DMS 273 (cell line): ENCODE data around the gene WNT9A.

Experiments used
- DNase-seq: peaks from one replicate; lab custom pipeline; 2025; ENCODE audit not compliant: unreplicated experiment; lab: John Stamatoyannopoulos, UW

The WNT9A gene

GRCh38 chr1:227942021-227942715 lies 5.6 kb downstream of the WNT9A start:
- DNase-seq = peak; percentile 63

DNA sequence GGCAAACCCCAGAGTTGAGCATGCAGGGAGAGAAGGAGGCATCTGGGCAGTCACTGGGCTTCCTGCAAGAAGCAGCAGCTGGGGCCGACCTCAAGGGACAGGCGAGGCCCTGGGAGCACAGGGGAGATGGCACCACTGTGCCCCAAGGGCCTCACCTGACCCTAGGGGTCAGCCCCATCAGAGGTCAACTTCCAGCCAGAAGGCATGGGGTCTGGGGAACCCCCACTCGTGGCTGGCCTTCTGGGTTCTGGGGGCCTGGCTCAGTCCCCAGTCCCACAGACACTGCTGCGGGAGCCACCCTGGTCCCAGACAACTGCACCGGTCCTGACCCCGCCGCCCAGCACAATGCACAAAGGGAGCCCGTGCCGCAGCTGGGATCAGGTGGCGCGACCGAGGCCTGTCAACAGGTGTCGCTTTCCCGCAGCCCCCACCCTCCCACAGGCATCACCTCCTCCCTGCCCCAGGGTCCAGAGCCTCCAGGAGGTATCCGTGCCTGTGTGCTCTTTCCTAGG lies 6.2 kb downstream of the WNT9A start:
- no peak for DNase-seq

DNA sequence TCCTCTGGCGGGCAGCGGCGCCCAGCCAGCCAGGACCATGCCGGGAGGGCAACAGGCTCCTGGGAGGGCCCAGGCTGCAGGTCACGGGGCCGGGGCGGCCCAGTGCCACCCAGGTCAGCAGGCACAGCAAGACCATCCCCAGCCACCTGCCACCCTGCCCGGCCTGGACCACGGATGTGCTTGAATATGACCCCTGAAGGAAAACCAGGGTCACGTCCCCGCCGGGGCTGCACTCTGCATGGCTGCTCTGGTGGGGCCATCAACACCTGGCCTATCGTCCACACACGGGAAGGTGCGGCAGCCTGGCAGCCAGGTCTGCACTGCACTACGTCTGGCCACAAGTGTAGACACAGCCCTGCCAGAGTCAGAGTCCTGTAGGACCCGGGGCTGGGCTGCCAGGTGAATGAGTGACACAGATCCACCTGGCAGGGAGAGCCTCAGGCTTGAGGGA lies 6.9 kb downstream of the WNT9A start:
- no peak for DNase-seq

DNA sequence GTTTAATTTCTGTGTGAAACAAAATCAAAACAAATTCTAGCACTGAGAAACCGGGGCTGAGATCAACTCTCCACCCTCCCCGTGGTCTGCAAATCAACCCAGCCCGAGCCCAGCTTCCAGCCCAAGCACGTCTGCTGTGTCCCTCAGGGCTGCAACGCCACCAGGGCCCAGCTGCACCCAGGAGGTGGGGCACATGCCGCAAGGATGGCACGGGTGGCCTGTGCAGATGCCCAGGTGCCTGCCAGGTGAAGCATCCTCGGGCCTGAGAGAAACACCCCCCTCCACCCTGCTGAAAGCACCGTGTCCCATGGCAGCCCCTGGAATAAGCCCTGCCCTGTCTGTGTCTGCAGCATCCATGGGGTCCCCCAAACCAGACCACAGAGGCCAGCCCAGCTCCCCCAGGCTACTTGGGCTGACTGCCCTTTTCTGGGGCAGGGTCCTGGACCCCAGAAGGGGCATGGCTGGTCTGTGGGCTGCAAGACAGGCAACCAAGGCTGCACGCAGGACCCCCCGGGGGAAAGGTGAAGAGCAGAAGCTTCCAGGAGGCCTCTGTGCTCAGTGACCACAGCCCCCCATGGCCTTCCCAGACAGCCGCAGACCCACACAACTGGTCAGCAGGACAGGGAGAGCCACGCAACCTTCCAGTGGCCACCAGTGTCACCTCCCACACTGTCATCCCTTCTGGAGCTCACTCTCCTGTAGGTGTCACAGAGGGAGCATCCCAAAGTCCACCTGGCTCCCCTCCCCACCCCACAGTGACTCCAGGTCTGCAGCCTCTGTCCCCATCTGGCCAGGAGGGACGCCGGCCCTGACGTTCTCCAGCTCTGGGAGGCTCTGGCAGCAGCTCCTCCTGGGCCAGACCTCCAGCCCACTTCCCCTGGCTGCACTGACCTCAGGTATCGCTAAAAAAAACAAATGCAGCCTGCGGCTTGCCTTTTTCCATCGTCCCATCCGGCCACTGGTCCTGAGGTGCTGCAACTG lies 7.7 kb downstream of the WNT9A start:
- DNase-seq = no peak

DNA sequence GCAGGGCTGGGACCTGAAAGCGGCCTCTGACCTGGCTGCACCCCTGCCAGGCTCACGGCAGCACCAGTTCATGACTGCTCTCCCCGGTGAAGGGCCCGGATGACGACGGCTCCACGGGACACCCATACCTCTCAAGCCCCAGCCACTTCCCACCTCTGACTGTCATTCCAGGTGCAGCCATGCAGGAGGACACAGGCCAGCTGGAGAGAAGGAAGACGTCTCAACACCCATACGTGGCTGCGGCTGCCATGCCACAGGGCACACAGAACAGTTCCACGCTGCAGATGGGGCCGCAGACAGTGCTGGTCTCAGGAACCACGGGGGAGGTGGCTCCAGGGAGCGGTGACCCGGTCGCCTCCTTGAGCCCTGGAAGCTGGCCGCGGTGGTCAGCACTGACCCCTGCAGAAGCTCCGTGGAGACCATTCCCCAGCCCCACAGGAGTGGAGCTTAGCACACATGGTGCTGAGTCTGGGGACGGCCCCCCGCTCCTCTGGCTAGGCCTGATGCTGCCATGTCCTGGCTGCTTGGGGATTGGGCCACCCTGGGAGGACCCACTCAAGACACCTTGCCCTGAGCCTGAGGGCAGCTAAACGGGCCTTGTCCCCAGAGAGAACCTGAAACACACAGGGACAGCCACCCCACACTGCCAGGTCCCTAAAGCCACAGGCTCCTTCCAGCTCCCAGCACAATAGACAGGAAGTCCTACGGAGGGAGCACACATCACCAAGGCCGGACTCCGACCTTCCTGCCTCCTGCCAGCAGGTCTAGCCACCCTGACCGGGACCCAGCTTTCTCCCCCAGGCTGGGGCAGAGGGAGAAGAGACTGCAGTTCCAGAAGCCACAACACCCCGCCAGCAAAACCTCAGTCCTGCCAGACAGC lies 8.6 kb downstream of the WNT9A start:
- no peak for DNase-seq

- no peak for DNase-seq
These were observed 9.5 kb downstream of the WNT9A start for GRCh38 chr1:227938276-227938675.

DNA sequence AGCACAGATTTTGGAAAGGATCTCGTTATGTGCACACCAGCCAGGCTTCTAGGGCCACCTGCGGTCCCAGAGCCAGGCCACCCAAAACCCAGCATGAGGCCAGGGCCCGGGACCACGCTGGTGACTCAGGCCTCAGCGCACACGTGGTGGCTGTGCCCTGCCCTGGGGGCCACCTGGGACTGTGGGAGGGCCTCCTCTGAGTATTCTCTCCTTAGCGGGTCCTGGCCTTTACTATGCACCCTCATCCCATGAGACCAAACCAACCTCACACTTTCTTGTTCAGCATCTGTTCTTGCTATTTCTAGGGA lies 9.9 kb downstream of the WNT9A start:
- no peak for DNase-seq

- DNase-seq = no peak
These were observed 10.5 kb downstream of the WNT9A start for GRCh38 chr1:227937031-227937837.

DNA sequence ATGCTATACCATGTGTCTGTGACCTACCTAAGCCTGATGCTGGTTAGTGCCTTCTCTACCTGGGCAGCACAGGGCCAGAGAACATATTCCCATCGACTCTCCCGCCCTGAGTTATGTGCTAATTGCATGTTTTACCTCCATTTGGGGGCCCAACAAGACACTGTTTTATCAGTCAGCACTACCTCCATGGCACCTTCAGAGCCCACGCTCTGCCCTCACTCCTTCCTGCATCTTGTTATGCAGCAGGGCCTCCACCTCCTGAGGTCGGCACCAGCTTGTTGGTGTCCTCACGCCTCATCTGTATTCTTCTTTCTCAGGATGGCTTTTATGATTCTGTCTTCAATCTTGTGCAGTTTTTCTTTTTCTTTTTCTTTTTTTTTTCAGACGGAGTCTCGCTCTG lies 11.9 kb downstream of the WNT9A start:
- DNase-seq = no peak

DNA sequence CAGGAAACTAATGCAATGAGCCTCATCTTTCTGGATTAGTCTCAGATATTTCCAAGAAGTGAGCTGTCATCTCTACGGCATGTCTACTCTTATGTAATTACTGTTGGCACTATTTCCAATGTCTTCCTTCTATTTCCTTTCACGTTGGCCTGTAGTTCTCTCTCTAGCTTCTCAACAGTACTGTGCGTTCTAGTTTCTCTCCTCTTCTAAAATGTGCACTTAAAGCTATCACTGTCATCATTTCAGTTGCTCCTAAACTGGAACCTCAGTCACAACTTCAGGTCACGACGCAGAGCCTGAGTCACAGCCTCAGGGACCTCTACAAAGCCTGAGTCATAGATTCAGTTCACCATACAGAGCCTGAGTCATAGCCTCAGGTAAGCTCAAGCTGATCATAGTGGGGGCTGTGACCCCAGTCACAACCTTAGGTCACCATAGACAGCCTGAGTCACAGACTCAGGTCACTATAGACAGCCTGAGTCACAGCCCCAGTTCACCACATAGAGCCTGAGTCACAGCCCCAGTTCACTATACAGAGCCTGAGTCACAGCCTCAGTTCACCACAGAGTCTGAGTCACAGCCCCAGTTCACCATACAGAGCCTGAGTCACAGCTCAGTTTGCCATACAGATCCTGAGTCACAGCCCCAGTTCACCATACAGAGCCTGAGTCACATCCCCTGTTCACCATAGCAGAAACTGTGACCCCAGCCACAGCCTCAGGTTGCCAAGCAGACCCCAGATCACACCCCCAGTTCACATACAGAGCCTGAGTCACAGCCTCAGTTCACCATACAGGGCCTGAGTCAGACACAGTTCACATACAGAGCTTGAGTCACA lies 13.0 kb downstream of the WNT9A start:
- no peak for DNase-seq

GRCh38 chr1:227929751-227930472 lies 17.8 kb downstream of the WNT9A start:
- DNase-seq = no peak

- no peak for DNase-seq
These were observed 18.8 kb downstream of the WNT9A start for GRCh38 chr1:227928811-227929375.

- no peak for DNase-seq
These were observed 19.6 kb downstream of the WNT9A start for GRCh38 chr1:227927971-227928741.

GRCh38 chr1:227926896-227927885 lies 20.5 kb downstream of the WNT9A start:
- no peak for DNase-seq

GRCh38 chr1:227926216-227926791 lies 21.4 kb downstream of the WNT9A start:
- DNase-seq = no peak

GRCh38 chr1:227925582-227926198 lies 22.0 kb downstream of the WNT9A start:
- no peak for DNase-seq
